Tibial nerve (tissue), 3 donors: Measurements from ENCODE around the gene ROPN1.

Experiments used
- POLR2A ChIP-seq, 2 donors: fragments of 450-650 bp; IDR thresholded peaks; one replicate each; pipeline ENCODE4 v1.6.1; 2017; ENCODE audit warnings: antibody characterized with exemption in 2 of 2, mild to moderate bottlenecking in 2 of 2, moderate library complexity in 2 of 2
- TF ChIP-seq, protein P1 (sequence below), 5 experiments: fragments of 200-600 bp in 3 of 5; fragments of 450-650 bp in 2 of 5; sonication (generic) in 3 of 5; IDR thresholded peaks; one replicate each; pipeline ENCODE4 v1.5.1; 2016 to 2019; ENCODE audit warnings: antibody characterized with exemption in 5 of 5, mild to moderate bottlenecking in 3 of 5, moderate library complexity in 2 of 5

DNA sequence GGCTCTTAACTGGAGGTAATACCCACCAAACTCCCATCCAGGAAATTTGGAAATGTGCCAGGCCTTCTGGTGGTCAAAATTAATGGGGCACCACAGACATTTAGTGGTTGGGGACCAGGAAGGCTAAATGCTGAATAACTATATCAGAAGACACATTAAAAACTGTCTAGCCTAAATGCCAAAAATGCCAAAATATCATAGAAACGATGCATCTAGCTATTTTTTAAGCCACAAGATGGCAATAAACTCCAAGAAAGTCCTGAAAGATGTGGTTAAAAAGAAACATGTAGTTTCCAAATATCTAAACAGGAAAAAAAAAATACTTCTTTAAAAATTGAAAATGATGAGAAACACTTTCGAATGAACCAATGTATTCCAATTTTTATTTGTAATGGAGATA lies 50.8 kb downstream of the ROPN1 start:
- TF ChIP-seq, protein P1, sequence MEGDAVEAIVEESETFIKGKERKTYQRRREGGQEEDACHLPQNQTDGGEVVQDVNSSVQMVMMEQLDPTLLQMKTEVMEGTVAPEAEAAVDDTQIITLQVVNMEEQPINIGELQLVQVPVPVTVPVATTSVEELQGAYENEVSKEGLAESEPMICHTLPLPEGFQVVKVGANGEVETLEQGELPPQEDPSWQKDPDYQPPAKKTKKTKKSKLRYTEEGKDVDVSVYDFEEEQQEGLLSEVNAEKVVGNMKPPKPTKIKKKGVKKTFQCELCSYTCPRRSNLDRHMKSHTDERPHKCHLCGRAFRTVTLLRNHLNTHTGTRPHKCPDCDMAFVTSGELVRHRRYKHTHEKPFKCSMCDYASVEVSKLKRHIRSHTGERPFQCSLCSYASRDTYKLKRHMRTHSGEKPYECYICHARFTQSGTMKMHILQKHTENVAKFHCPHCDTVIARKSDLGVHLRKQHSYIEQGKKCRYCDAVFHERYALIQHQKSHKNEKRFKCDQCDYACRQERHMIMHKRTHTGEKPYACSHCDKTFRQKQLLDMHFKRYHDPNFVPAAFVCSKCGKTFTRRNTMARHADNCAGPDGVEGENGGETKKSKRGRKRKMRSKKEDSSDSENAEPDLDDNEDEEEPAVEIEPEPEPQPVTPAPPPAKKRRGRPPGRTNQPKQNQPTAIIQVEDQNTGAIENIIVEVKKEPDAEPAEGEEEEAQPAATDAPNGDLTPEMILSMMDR (IDR thresholded peaks at IDR 0.05), result no peak
- TF ChIP-seq POLR2A (IDR thresholded peaks at IDR 0.05), result no peak
